Testis (tissue), 3 donors: Measurements from ENCODE around the gene STRAP. TPM values are rescaled to one million over a fixed set of nuclear protein-coding genes. Genes with fewer than 3 reads are reported as not detected.
"Not testable (repeated sequence)": the region's sequence is repeated elsewhere in the genome, so short reads cannot be mapped to it uniquely, and the experiment has no call there.

Source experiments
- DNase-seq: peaks from one replicate; pipeline ENCODE4 v3.0.0-alpha.2; 2019
- H3K27ac ChIP-seq, 2 donors: fragments of 200-600 bp; sonication (generic); one replicate each; pipeline ENCODE4 v1.5.1; 2019
- H3K27me3 ChIP-seq: fragments of 200-600 bp; sonication (generic); one replicate; pipeline ENCODE4 v1.5.1; 2019
- H3K36me3 ChIP-seq: fragments of 200-600 bp; sonication (generic); one replicate; pipeline ENCODE4 v1.5.1; 2017; ENCODE audit warnings: low read depth; ENCODE audit errors: missing control alignments
- H3K4me1 ChIP-seq: fragments of 200-600 bp; sonication (generic); one replicate; pipeline ENCODE4 v1.5.1; 2019
- H3K4me3 ChIP-seq, 2 donors: fragments of 200-600 bp; sonication (generic); one replicate each; pipeline ENCODE4 v1.5.1; 2017 to 2019
- H3K9me3 ChIP-seq: fragments of 200-600 bp; sonication (generic); one replicate; pipeline ENCODE4 v1.5.1; 2017
- POLR2A ChIP-seq: fragments of 450-650 bp; IDR thresholded peaks from one replicate; pipeline ENCODE4 v1.6.1; 2017; ENCODE audit warnings: antibody characterized with exemption, mild to moderate bottlenecking, moderate library complexity
- WGBS, 2 donors: methylation state at CpG; one replicate each; pipeline ENCODE4 v1.1.5; 2018; 5-methylcytosine and 5-hydroxymethylcytosine counted together
- intact Hi-C: fragments of 100-400 bp; cut with DNase I; formaldehyde crosslinking; loops from one replicate; pipeline ENCODE4 v1.15.1; 2023; ENCODE audit warnings: low total_unique reads
- polyA plus RNA-seq: library from polyadenylated mRNA; stranded (reverse); fragments of 350-450 nt; fragmentation: Illumina TruSeq; extraction: RNeasy Lipid Tissue Mini Kit (QIAGEN cat#74804); gene quantifications from one replicate; pipeline ENCODE4 v1.2.3, GENCODE V29; 2014; ENCODE audit warnings: low read depth, low replicate concordance; ENCODE audit not compliant: insufficient read depth
- total RNA-seq, 2 donors: library from RNA; depleted of rRNA; stranded (reverse); fragments of >200 nt; gene quantifications; one replicate each; pipeline ENCODE4 v1.2.3, GENCODE V29; 2016
- TF ChIP-seq, protein P1 (sequence below), 3 experiments: fragments of 450-650 bp in 2 of 3; fragments of 200-600 bp in 1 of 3; sonication (generic) in 1 of 3; IDR thresholded peaks; one replicate each; pipeline ENCODE4 v1.5.1; 2016 to 2019; ENCODE audit warnings: antibody characterized with exemption in 3 of 3, mild to moderate bottlenecking in 2 of 3, moderate library complexity in 1 of 3

The STRAP gene
- total and polyA plus RNA-seq, 3 donors from 2014 or later = 57.0 to 123 (median 76.6) TPM

- Histone ChIP-seq H3K4me3 (no peak overlapping the region), H3K9me3 (no peaks in the 10 kb centered on the region), H3K4me1 (no peaks in the 10 kb centered on the region), H3K36me3 (no peaks in the 10 kb centered on the region), H3K27ac (no peak overlapping the region), H3K27me3 (no peaks in the 10 kb centered on the region)
- WGBS, 2 donors = 70 to 75% methylated on average over 9 of the region's 9 CpGs
- no peak for DNase-seq
- TF ChIP-seq, protein P1, sequence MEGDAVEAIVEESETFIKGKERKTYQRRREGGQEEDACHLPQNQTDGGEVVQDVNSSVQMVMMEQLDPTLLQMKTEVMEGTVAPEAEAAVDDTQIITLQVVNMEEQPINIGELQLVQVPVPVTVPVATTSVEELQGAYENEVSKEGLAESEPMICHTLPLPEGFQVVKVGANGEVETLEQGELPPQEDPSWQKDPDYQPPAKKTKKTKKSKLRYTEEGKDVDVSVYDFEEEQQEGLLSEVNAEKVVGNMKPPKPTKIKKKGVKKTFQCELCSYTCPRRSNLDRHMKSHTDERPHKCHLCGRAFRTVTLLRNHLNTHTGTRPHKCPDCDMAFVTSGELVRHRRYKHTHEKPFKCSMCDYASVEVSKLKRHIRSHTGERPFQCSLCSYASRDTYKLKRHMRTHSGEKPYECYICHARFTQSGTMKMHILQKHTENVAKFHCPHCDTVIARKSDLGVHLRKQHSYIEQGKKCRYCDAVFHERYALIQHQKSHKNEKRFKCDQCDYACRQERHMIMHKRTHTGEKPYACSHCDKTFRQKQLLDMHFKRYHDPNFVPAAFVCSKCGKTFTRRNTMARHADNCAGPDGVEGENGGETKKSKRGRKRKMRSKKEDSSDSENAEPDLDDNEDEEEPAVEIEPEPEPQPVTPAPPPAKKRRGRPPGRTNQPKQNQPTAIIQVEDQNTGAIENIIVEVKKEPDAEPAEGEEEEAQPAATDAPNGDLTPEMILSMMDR (IDR thresholded peaks at IDR 0.05) = no peak
- TF ChIP-seq POLR2A = no peak
- intact Hi-C loops = no loop called here
Measured at GRCh38 chr12:15863372-15863771, 18.8 kb upstream of the STRAP start.

- no peaks in the 10 kb centered on the region for H3K9me3 ChIP-seq
- H3K27me3 ChIP-seq = no peaks in the 10 kb centered on the region
- H3K27ac ChIP-seq = no peak overlapping the region
- no peaks in the 10 kb centered on the region for H3K36me3 ChIP-seq
- H3K4me3 ChIP-seq = no peak overlapping the region
- TF ChIP-seq, protein P1 (IDR thresholded peaks at IDR 0.05) = no peak
- TF ChIP-seq POLR2A = no peak
- intact Hi-C loops = no loop called here
- DNase-seq = no peak
- no peaks in the 10 kb centered on the region for H3K4me1 ChIP-seq
- 77 to 87% methylated on average over 6 of the region's 6 CpGs for WGBS, 2 donors
Measured at GRCh38 chr12:15863984-15864383, 18.2 kb upstream of the STRAP start.

- Histone ChIP-seq H3K4me1 (no peaks in the 10 kb centered on the region), H3K27ac (no peak overlapping the region), H3K4me3 (no peak overlapping the region), H3K36me3 (no peaks in the 10 kb centered on the region), H3K27me3 (no peaks in the 10 kb centered on the region), H3K9me3 (no peaks in the 10 kb centered on the region)
- WGBS, 2 donors = 95% methylated on average over 3 of the region's 3 CpGs; no CpG with 5 or more reads in 1 of the 2 donors
- no peak for DNase-seq
- intact Hi-C loops = no loop called here
- TF ChIP-seq, protein P1 (IDR thresholded peaks at IDR 0.05) = no peak
- TF ChIP-seq POLR2A = no peak
Measured at GRCh38 chr12:15868186-15868585, 14.0 kb upstream of the STRAP start.

DNA sequence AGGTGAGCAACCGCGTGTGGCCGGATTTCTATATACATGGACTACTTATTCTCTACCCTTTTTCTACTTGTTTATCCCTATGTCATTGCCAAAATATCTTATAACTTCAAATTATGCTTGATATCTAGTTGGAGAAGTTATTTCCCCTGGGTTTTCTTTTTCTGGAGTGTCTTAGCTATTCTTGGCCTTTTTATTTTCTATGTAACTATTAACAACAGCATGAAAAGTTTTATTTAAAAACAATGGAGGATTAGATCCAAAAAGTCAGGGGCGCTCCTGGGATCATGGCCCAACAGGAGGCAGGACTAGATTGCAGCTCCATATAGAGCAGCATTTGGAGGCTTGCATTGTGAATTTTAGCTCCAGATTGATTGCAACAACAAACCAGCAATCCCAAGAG lies 8.6 kb upstream of the STRAP start:
- Histone ChIP-seq H3K4me3 (no peak overlapping the region), H3K4me1 (no peaks in the 10 kb centered on the region), H3K27me3 (no peaks in the 10 kb centered on the region), H3K27ac (no peak overlapping the region), H3K36me3 (no peaks in the 10 kb centered on the region), H3K9me3 (no peaks in the 10 kb centered on the region)
- TF ChIP-seq POLR2A = no peak
- TF ChIP-seq, protein P1 (IDR thresholded peaks at IDR 0.05) = no peak
- 90 to 97% methylated on average over 4 of the region's 4 CpGs for WGBS, 2 donors
- DNase-seq = no peak
- intact Hi-C loops = no loop called here

- intact Hi-C loops, H3K27ac ChIP-seq, H3K4me1 ChIP-seq, H3K27me3 ChIP-seq, H3K36me3 ChIP-seq, H3K4me3 ChIP-seq, H3K9me3 ChIP-seq, DNase-seq: not testable (repeated sequence)
- 90 to 95% methylated on average over 5 to 19 of the region's 20 CpGs for WGBS, 2 donors
Measured at GRCh38 chr12:15874556-15875145, 7.5 kb upstream of the STRAP start.
